Eye (tissue), 1 donor: ENCODE measurements around the gene DENND4A.

Experiments used
- DNase-seq: peaks from one replicate; pipeline ENCODE4 v3.0.0-alpha.2; 2015

The DENND4A gene

GRCh38 chr15:65659502-65660052 lies 132.5 kb downstream of the DENND4A start:
- peak; percentile 16 for DNase-seq

- DNase-seq = no peak
These were observed 136.6 kb downstream of the DENND4A start for GRCh38 chr15:65655457-65655856.

GRCh38 chr15:65655026-65655425 lies 137.1 kb downstream of the DENND4A start:
- no peak for DNase-seq

- no peak for DNase-seq
These were observed 138.1 kb downstream of the DENND4A start for GRCh38 chr15:65653801-65654521.

- no peak for DNase-seq
These were observed 138.8 kb downstream of the DENND4A start for GRCh38 chr15:65653341-65653740.

GRCh38 chr15:65651831-65652749 lies 140.0 kb downstream of the DENND4A start:
- DNase-seq = no peak

GRCh38 chr15:65651042-65651322 lies 141.1 kb downstream of the DENND4A start:
- DNase-seq = no peak

GRCh38 chr15:65650312-65651041 lies 141.6 kb downstream of the DENND4A start:
- no peak for DNase-seq

- DNase-seq = no peak
These were observed 145.6 kb downstream of the DENND4A start for GRCh38 chr15:65646486-65646885.

GRCh38 chr15:65645392-65645791 lies 146.7 kb downstream of the DENND4A start:
- no peak for DNase-seq

GRCh38 chr15:65644282-65644681 lies 147.8 kb downstream of the DENND4A start:
- no peak for DNase-seq

- DNase-seq = no peak
These were observed 149.5 kb downstream of the DENND4A start for GRCh38 chr15:65642594-65642993.

- peak; percentile 57 for DNase-seq
These were observed 150.2 kb downstream of the DENND4A start for GRCh38 chr15:65641768-65642475.

- no peak for DNase-seq
These were observed 152.6 kb downstream of the DENND4A start for GRCh38 chr15:65639509-65639908.

GRCh38 chr15:65638681-65639089 lies 153.4 kb downstream of the DENND4A start:
- peak; percentile 91 for DNase-seq

- no peak for DNase-seq
These were observed 154.0 kb downstream of the DENND4A start for GRCh38 chr15:65638109-65638508.

GRCh38 chr15:65634356-65634755 lies 157.7 kb downstream of the DENND4A start:
- no peak for DNase-seq

GRCh38 chr15:65633752-65634151 lies 158.3 kb downstream of the DENND4A start:
- DNase-seq = no peak

- DNase-seq = no peak
These were observed 159.2 kb downstream of the DENND4A start for GRCh38 chr15:65632780-65633375.

GRCh38 chr15:65631503-65631902 lies 160.6 kb downstream of the DENND4A start:
- no peak for DNase-seq

- no peak for DNase-seq
These were observed 161.3 kb downstream of the DENND4A start for GRCh38 chr15:65630760-65631159.

- DNase-seq = no peak
These were observed 162.5 kb downstream of the DENND4A start for GRCh38 chr15:65629548-65629947.
